ENCODE results near the gene NBEA. TPM values are rescaled to one million over a fixed set of nuclear protein-coding genes. Genes with fewer than 3 reads are reported as not detected.

NBEA gene
- total RNA-seq, 6 experiments from 2014 or later = 5.6 to 9.6 (median 6.9) TPM

DNA sequence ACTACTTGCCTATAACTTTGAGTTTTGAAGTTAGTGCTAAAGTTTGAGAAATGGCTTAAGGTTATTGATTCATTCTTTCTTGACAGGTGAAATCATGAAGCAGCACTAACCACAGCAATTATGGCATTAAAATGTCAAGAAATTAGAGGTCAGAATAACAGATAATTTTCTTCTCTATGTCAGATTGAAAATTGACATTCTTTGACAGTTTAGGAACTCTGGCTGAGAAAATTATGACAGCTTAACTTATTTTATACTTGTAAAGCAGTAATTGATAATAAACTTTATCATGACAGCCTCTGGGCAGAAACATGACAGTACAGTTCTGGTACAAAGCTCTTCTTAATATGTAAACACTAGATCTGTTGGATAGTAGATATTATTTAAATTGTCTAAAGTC lies 689.6 kb downstream of the NBEA start:
- no peaks in the 10 kb centered on the region for H3K9me3 Mint-ChIP-seq
- TF ChIP-seq, protein P1, sequence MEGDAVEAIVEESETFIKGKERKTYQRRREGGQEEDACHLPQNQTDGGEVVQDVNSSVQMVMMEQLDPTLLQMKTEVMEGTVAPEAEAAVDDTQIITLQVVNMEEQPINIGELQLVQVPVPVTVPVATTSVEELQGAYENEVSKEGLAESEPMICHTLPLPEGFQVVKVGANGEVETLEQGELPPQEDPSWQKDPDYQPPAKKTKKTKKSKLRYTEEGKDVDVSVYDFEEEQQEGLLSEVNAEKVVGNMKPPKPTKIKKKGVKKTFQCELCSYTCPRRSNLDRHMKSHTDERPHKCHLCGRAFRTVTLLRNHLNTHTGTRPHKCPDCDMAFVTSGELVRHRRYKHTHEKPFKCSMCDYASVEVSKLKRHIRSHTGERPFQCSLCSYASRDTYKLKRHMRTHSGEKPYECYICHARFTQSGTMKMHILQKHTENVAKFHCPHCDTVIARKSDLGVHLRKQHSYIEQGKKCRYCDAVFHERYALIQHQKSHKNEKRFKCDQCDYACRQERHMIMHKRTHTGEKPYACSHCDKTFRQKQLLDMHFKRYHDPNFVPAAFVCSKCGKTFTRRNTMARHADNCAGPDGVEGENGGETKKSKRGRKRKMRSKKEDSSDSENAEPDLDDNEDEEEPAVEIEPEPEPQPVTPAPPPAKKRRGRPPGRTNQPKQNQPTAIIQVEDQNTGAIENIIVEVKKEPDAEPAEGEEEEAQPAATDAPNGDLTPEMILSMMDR (IDR thresholded peaks at IDR 0.05) = no peak
- no peak overlapping the region for H3K4me3 Mint-ChIP-seq

DNA sequence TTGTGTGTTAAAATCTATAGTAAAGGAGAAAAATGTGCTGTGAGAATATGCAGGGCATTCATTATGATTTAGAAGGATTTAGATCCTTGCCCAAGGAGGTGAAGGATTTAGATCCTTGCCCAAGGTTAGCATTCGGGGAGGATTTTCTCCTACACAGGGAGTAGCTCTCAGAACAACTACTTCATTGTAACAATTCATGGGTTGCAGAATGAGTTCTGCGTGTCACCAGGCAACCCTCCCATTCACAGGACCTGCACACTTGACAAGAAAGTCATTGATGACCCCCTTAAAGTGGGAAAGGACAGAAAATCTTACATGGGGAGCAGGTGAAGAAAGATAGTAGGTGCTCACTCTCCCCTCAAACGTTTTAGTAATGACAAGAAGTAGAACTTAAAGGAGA lies 701.6 kb downstream of the NBEA start:
- no peaks in the 10 kb centered on the region for H3K9me3 Mint-ChIP-seq
- DNase-seq = no peak
- TF ChIP-seq, protein P1 (IDR thresholded peaks at IDR 0.05) = no peak
- no peaks in the 10 kb centered on the region for H3K36me3 Mint-ChIP-seq (ENCODE audit: low read depth)
- peaks cover 8% of the 10 kb centered on the region for H3K4me1 Mint-ChIP-seq (ENCODE audit: low read depth)
- H3K27ac Mint-ChIP-seq = no peak overlapping the region
- H3K4me3 Mint-ChIP-seq = no peak overlapping the region
- no peaks in the 10 kb centered on the region for H3K27me3 Mint-ChIP-seq (ENCODE audit: insufficient read depth)

More for the DNA sequence above, 689.6 kb downstream of the NBEA start:
- Mint-ChIP-seq H3K4me1 (ENCODE audit: low read depth) (peaks cover 16% of the 10 kb centered on the region), H3K36me3 (ENCODE audit: low read depth) (no peaks in the 10 kb centered on the region), H3K27ac (no peak overlapping the region), H3K27me3 (ENCODE audit: insufficient read depth) (no peaks in the 10 kb centered on the region)
- DNase-seq = no peak

DNA sequence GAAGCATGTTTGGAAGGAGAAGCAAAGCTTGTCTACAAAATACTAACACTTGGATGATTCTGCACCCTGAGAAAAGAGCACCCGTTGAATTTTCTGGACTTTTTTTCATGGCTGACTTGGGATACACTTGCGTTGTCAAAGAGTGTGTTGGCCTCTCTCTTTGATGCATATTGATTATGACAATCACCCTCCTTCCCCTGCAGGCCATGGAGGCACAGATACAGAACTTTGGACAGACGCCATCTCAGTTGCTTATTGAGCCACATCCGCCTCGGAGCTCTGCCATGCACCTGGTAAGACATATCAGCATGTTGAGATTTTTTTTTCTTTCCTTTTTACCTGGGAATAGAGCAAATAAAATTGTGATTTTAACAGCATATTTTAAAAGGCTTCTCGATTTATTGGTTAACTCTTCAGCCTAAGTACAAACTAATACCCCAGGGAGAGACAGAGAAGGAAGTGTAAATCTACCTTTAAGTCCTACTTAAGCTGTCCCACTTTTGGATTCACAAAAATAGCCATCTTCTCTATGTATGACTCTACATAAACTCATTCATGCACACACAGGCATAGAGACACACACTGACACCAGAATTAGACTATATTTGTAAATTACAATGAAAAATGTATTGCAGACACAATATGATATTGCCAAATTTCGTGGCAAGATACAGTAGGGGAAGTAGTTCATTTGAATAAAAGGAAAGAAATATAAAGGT lies 704.1 kb downstream of the NBEA start:
- no peaks in the 10 kb centered on the region for H3K36me3 Mint-ChIP-seq (ENCODE audit: low read depth)
- H3K9me3 Mint-ChIP-seq = no peaks in the 10 kb centered on the region
- TF ChIP-seq, protein P1 (IDR thresholded peaks at IDR 0.05) = no peak
- H3K4me1 Mint-ChIP-seq (ENCODE audit: low read depth) = peaks cover 20% of the 10 kb centered on the region
- no peak for DNase-seq
- H3K27ac Mint-ChIP-seq = no peak overlapping the region
- no peak overlapping the region for H3K4me3 Mint-ChIP-seq
- H3K27me3 Mint-ChIP-seq (ENCODE audit: insufficient read depth) = no peaks in the 10 kb centered on the region

DNA sequence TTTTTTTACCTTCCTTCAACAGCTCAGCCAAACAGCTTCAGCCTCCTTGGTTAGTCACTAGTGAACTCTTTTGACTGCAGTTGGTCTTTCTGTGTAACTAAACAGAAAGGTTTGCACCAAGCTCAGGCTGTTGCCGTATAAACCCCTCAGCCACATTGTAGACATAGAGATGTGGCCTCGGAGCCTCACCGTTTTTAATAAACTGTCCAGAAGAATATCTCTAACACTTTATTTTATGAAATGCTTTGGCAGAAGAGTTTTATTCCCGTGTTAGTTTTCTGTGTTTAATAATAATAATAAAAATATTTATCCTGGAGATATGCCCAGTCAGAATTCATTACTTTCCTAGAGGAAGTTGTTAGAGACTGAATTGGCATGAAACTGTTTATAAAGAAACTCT lies 706.1 kb downstream of the NBEA start:
- Mint-ChIP-seq H3K9me3 (no peaks in the 10 kb centered on the region), H3K27ac (peak overlapping the region; percentile 83)

DNA sequence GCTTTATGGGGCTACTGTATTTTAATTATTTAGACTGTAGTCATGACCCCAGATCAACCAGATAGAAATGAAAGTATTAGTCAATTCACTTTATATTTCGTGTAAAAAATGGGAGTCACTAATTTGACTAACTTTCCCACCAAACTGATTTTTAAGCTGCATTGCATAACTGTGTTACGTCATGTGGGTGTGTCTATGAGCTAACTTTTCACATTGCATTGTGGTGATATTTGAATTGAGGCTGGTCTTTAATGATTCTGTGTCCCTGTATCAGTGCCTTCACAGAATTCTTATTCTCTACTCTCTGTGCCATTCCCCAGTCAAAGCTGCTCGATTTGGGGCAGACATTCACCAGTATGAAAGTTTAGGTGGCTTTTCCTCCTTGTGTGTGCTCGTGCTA lies 707.1 kb downstream of the NBEA start:
- TF ChIP-seq, protein P1 (IDR thresholded peaks at IDR 0.05) = no peak
- DNase-seq = no peak
- Mint-ChIP-seq H3K36me3 (ENCODE audit: low read depth) (no peaks in the 10 kb centered on the region), H3K27me3 (ENCODE audit: insufficient read depth) (no peaks in the 10 kb centered on the region), H3K4me1 (ENCODE audit: low read depth) (peaks cover 20% of the 10 kb centered on the region), H3K4me3 (no peak overlapping the region), H3K27ac (no peak overlapping the region), H3K9me3 (no peaks in the 10 kb centered on the region)

More for the DNA sequence above, 706.1 kb downstream of the NBEA start:
- H3K27me3 Mint-ChIP-seq (ENCODE audit: insufficient read depth) = no peaks in the 10 kb centered on the region
- TF ChIP-seq, protein P1 (IDR thresholded peaks at IDR 0.05) = no peak
- no peak overlapping the region for H3K4me3 Mint-ChIP-seq
- peak; percentile 44 for DNase-seq
- no peaks in the 10 kb centered on the region for H3K36me3 Mint-ChIP-seq (ENCODE audit: low read depth)
- peaks cover 20% of the 10 kb centered on the region for H3K4me1 Mint-ChIP-seq (ENCODE audit: low read depth)

Data from HFFc6 (cell line).